Spinal cord (tissue), 10 donors: ENCODE measurements around the gene TAF4. TPM values are rescaled to one million over a fixed set of nuclear protein-coding genes. Genes with fewer than 3 reads are reported as not detected.
A peak's percentile ranks its signal among the peaks of the same experiment; 100 is the strongest.

Source experiments
- DNase-seq, 6 donors: peaks; one replicate each; pipeline versions ENCODE4 v3.0.0 to v3.0.0-alpha.2; 2013 to 2015; ENCODE audit warnings: low spot score in 6 of 6, low read depth in 4 of 6
- H3K27ac ChIP-seq: one replicate; pipeline ENCODE4 v1.5.1; 2013; ENCODE audit warnings: low read depth, low read length, control low read depth
- H3K27me3 ChIP-seq: one replicate; pipeline ENCODE4 v1.6.1; 2013; ENCODE audit warnings: low read length; ENCODE audit not compliant: control insufficient read depth, insufficient read depth
- H3K36me3 ChIP-seq: one replicate; pipeline ENCODE4 v1.6.1; 2013; ENCODE audit warnings: low read length; ENCODE audit not compliant: control insufficient read depth, insufficient read depth
- H3K4me1 ChIP-seq: one replicate; pipeline ENCODE4 v1.6.1; 2013; ENCODE audit warnings: low read length; ENCODE audit not compliant: control insufficient read depth, insufficient read depth
- H3K4me3 ChIP-seq: one replicate; pipeline ENCODE4 v1.5.1; 2013; ENCODE audit warnings: low read depth, low read length, control low read depth
- H3K9me3 ChIP-seq: one replicate; pipeline ENCODE4 v1.6.1; 2013; ENCODE audit warnings: low read length; ENCODE audit not compliant: control insufficient read depth, insufficient read depth
- WGBS: methylation state at CpG from one replicate; pipeline ENCODE4 v1.1.5; 2013; ENCODE audit warnings: missing lambda C conversion rate; ENCODE audit not compliant: insufficient coverage; 5-methylcytosine and 5-hydroxymethylcytosine counted together
- long read RNA-seq, 4 donors: transcript quantifications; one replicate each; lab custom pipeline, GENCODE V29; 2026
- polyA plus RNA-seq, 2 donors: library from polyadenylated mRNA; unstranded; fragments of 120-200 nt; gene quantifications; one replicate each; pipeline ENCODE4 v1.2.1, GENCODE V29; 2013; ENCODE audit not compliant: insufficient read length in 2 of 2
- total RNA-seq, 2 donors: library from RNA; depleted of rRNA in 1 of 2; stranded (reverse); fragments of 120-200 nt in 1 of 2; fragments of >200 nt in 1 of 2; gene quantifications; one replicate each; pipeline versions ENCODE4 v1.2.3 to v1.2.4, GENCODE V29; 2013 to 2014
- donor health status: healthy.

The TAF4 gene, protein sequence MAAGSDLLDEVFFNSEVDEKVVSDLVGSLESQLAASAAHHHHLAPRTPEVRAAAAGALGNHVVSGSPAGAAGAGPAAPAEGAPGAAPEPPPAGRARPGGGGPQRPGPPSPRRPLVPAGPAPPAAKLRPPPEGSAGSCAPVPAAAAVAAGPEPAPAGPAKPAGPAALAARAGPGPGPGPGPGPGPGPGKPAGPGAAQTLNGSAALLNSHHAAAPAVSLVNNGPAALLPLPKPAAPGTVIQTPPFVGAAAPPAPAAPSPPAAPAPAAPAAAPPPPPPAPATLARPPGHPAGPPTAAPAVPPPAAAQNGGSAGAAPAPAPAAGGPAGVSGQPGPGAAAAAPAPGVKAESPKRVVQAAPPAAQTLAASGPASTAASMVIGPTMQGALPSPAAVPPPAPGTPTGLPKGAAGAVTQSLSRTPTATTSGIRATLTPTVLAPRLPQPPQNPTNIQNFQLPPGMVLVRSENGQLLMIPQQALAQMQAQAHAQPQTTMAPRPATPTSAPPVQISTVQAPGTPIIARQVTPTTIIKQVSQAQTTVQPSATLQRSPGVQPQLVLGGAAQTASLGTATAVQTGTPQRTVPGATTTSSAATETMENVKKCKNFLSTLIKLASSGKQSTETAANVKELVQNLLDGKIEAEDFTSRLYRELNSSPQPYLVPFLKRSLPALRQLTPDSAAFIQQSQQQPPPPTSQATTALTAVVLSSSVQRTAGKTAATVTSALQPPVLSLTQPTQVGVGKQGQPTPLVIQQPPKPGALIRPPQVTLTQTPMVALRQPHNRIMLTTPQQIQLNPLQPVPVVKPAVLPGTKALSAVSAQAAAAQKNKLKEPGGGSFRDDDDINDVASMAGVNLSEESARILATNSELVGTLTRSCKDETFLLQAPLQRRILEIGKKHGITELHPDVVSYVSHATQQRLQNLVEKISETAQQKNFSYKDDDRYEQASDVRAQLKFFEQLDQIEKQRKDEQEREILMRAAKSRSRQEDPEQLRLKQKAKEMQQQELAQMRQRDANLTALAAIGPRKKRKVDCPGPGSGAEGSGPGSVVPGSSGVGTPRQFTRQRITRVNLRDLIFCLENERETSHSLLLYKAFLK
- 1 to 10 TPM; 7.2 to 8.6 TPM for total RNA-seq
- 10 to 100 TPM; 17.5 to 20.4 TPM for polyA plus RNA-seq
- long read RNA-seq, donor 1, full-length matches to known transcripts = 1 of 1 reads
- long read RNA-seq, donor 1, partial matches to known transcripts = 0 of 1 reads
- long read RNA-seq, donor 1, other reads (novel, unspliced or antisense) = 0 of 1 reads
- long read RNA-seq, donor 2, partial matches to known transcripts = 0 of 1 reads
- long read RNA-seq, donor 2, other reads (novel, unspliced or antisense) = 0 of 1 reads
- long read RNA-seq, donor 3 = 0 reads
- long read RNA-seq, donor 4 = 0 reads

DNA sequence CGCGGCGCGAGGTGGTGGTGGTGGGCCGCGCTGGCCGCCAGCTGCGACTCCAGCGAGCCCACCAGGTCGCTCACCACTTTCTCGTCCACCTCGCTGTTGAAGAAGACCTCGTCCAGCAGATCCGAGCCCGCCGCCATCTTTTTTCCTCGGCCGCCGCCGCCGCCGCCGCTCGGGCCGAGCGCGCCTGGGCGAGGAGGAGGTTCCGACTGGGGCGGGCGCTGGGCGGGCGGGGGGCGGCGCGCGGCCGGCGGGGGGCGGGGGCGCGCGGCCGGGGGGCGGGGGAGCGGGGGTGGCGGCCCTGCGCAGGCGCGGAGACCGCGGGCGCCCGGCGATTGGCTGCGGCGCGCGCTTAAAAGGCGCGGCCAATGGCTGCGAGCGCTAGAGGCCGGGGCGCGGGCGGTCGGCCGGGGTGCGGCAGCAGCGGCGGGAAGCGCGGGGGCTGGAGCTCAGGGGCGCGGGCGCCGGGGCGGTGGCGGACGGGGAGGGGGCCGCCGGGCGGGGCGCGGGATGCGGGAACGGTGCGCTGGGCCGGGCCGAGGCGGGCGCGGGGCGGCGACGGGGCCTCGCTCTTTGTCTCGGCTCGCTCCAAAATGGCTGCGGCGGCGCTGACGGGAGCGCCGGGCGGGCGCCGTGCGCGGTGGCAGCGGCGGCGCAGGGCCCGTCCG is at the start of gene TAF4:
TAF4 (minus strand) TSS at position 208 of the 665 bp plus-strand sequence; CDS start at position 137, 71 bp downstream.
- Histone ChIP-seq H3K4me3 (peak within 1 kb of the TSS; percentile 58), H3K27me3 (no peaks in the 10 kb centered on the region), H3K27ac (peak within 1 kb of the TSS; percentile 88), H3K9me3 (no peaks in the 10 kb centered on the region), H3K4me1 (peaks cover 37% of the 10 kb centered on the region), H3K36me3 (peaks cover 15% of the 10 kb centered on the region)
- WGBS = under 1% methylated on average over 116 of the region's 116 CpGs
- DNase-seq = peak in 4 of 6 donors; percentile 51 to 92 (median 78)

DNA sequence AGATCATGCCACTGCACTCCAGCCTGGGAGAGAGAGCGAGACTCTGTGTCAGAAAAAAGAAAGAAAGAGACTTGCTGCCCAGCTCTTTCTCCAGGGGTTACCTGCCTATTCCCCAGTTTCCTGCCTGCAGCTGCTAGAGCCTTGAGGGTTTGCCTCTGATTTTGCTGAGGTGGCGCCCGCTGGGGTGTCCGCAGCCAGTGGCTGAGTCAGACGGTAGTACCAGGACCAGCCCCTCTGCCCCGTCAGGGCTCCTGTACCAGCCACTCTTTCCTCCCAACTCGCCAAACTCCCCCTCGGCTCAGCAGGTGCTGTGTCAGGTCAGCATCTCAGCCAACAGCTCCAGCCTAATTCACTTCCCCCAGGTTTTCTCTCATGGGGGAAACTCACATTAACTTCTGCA is 49.2 kb upstream of the TAF4 start:
- peaks cover 6% of the 10 kb centered on the region for H3K27me3 ChIP-seq
- WGBS = 41% methylated on average over 8 of the region's 8 CpGs

DNA sequence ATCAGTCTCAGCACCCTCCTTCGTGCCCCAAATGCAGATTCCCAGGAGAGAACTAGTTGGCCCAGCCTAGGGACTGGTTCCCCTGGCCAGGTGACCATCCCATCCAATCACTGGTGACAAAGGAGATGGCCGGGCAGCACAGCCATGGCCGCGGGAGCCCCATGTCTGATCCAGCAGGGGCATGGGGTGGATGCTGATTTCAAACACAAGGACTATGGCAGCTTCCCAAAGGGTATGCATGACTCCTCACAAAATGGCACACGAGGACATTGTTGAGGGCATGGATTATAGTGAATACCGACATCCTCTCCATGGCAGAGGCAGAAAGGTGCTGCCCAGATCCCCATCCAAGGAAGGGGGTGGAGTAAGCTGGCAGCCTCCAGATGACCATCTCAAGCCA is 46.7 kb upstream of the TAF4 start:
- 87% methylated on average over 4 of the region's 6 CpGs for WGBS
- Histone ChIP-seq H3K4me1 (peaks cover 5% of the 10 kb centered on the region), H3K9me3 (peaks cover 3% of the 10 kb centered on the region), H3K27ac (no peak overlapping the region), H3K27me3 (peaks cover 6% of the 10 kb centered on the region), H3K4me3 (no peak overlapping the region), H3K36me3 (no peaks in the 10 kb centered on the region)
- no peak for DNase-seq

More for the DNA sequence above, 49.2 kb upstream of the TAF4 start:
- Histone ChIP-seq H3K9me3 (no peaks in the 10 kb centered on the region), H3K4me3 (no peak overlapping the region), H3K4me1 (peaks cover 8% of the 10 kb centered on the region), H3K27ac (no peak overlapping the region), H3K36me3 (no peaks in the 10 kb centered on the region)
- no peak for DNase-seq

DNA sequence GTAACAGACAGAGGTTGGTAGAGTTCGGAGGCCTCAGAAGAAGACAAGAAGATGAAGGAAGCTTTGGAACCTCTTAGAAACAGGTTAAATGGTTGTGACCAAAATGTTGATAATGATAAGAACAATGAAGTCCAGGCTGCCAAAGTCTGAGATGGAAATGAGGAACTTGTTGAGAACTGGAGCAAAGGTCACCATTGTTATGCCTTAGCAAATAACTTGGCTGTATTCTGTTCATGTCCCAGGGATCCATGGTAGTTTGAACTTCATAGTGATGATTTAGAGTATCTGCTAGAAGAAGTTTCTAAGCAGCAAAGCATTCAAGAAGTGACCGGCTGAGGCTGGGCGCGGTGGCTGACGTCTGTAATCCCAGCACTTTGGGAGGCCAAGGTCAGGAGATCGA is 45.5 kb upstream of the TAF4 start:
- no peaks in the 10 kb centered on the region for H3K36me3 ChIP-seq
- no peak for DNase-seq
- peaks cover 3% of the 10 kb centered on the region for H3K9me3 ChIP-seq
- no peaks in the 10 kb centered on the region for H3K4me1 ChIP-seq
- H3K27ac ChIP-seq = no peak overlapping the region
- H3K27me3 ChIP-seq = peaks cover 2% of the 10 kb centered on the region
- 93% methylated on average over 6 of the region's 6 CpGs for WGBS
- no peak overlapping the region for H3K4me3 ChIP-seq

DNA sequence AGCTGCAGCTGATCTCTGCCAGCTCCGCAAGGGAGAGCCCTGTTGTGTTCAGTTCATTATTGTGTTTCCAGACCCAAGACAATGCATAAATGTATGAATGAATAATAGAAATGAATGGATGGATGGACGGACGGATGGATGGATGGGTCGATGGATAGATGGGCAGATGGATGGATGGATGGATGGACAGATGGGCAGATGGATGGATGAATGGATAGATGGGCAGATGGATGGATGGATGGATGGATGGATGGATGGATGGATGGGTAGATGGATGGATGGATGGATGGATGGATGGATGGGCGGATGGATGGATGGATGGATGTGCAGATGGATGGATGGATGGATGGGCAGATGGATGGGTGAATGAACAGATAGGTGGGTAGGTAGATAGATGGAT is 39.9 kb upstream of the TAF4 start:
- no peak overlapping the region for H3K27ac ChIP-seq
- no peaks in the 10 kb centered on the region for H3K4me1 ChIP-seq
- 92% methylated on average over 5 of the region's 5 CpGs for WGBS
- peaks cover 3% of the 10 kb centered on the region for H3K9me3 ChIP-seq
- no peak overlapping the region for H3K4me3 ChIP-seq
- no peaks in the 10 kb centered on the region for H3K36me3 ChIP-seq
- no peak for DNase-seq
- H3K27me3 ChIP-seq = peaks cover 2% of the 10 kb centered on the region

DNA sequence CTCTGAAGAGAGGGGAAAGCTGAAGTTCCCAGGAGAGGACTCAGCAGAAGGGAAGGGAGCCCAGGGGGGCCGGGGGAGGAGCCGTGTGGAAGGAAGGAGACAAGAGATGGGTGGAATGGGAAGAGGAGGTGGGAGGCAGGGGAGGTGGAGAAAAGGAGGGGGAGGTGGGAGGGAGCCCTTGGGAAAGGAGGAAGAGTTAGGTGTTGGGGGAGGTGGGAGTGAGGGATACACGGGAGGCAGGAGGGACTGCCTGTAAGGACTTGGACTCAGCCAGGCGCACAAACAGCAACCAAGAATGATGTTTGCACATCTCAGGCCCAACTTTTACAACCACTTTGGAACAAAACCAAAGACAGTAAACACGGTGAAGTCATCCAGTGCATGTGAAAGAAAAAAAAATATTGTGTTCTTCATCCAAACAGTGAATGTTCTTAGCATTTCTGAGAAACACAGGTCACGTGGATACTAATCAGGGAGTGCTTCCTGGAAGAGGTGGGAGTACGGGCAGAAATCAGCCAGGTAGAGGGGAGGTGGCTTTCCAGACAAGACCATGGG is 39.2 kb upstream of the TAF4 start:
- 46% methylated on average over 5 of the region's 7 CpGs for WGBS
- H3K9me3 ChIP-seq = peaks cover 3% of the 10 kb centered on the region

DNA sequence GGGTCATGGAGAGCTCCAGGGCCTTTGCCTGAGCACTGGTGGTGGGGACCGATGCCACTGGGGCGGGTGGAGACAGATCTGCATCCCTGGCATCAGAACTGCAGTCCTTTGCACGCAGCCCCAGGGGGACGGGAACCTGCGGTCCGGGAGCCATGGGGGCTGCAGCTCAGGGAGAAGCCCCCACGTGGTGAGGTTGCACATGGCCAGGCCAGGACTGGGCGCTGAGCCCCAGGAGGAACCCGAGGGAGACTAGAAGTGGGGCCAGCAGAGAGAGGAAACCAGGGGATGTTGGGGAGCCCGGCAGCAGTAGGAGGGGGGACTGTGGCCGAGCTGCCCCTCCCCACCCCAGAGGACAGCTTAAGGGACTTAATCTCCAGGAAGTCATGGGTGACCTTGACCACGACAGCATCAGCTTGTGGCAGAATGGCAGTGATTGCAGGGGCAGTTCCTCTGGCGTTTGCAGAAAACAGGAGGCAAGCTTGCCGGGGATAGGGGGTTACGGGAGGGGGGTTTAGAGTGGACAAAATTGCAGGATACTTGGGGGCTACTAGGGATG is 38.6 kb upstream of the TAF4 start:
- H3K36me3 ChIP-seq = no peaks in the 10 kb centered on the region
- no peaks in the 10 kb centered on the region for H3K4me1 ChIP-seq
- peaks cover under 1% of the 10 kb centered on the region for H3K9me3 ChIP-seq
- H3K27me3 ChIP-seq = peaks cover 2% of the 10 kb centered on the region
- WGBS = 57% methylated on average over 14 of the region's 15 CpGs
- no peak overlapping the region for H3K27ac ChIP-seq
- no peak overlapping the region for H3K4me3 ChIP-seq
- no peak for DNase-seq

More for the DNA sequence above, 39.2 kb upstream of the TAF4 start:
- Histone ChIP-seq H3K27me3 (peaks cover 2% of the 10 kb centered on the region), H3K4me1 (no peaks in the 10 kb centered on the region), H3K4me3 (no peak overlapping the region), H3K36me3 (no peaks in the 10 kb centered on the region), H3K27ac (no peak overlapping the region)
- DNase-seq = peak in 1 of 6 donors; percentile 18

DNA sequence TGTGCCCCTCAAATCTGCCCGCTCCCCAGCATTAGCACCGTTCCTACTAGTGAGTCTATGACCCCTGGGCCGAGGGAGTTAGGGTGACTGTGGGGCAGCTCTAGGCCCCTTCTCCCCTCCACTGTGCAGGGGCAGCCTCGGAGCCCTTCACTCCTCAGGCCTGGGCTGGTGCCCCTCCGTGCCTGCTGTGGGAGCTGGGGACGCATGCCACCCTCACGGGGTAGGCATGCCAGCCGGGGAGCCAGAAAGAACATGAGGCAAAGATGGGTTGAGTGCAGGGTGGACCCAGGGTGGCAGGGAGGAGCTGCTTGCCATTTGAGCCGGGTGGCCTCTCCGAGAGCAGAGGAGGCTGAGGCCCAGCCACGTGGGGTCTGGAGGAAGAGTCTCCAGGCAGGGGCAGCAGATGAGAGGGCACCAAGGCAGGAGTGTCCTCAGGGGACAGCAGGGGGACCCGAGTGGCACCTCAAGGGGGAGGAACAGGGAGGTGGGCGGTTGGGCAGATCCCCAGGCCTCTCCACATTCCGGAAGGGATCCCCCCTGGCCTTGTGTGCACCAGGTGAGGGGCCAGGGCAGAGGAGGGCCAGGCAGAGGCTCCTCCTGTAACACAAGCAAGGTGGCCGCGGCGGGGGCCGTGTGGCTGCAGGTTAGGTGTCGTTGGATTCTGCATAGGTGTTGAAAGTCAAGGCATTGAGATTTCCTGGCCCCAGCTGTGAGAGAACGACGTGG is 38.0 kb upstream of the TAF4 start:
- no peak for DNase-seq
- no peaks in the 10 kb centered on the region for H3K4me1 ChIP-seq
- no peaks in the 10 kb centered on the region for H3K9me3 ChIP-seq
- WGBS = 68% methylated on average over 18 of the region's 21 CpGs
- H3K4me3 ChIP-seq = no peak overlapping the region
- no peaks in the 10 kb centered on the region for H3K36me3 ChIP-seq
- H3K27ac ChIP-seq = no peak overlapping the region
- H3K27me3 ChIP-seq = peaks cover 2% of the 10 kb centered on the region
